ENCODE measurements around the gene U2SURP. TPM values are rescaled to one million over a fixed set of nuclear protein-coding genes. Genes with fewer than 3 reads are reported as not detected.
A peak's percentile ranks its signal among the peaks of the same experiment; 100 is the strongest.
"Not testable (repeated sequence)": the region's sequence is repeated elsewhere in the genome, so short reads cannot be mapped to it uniquely, and the experiment has no call there.

U2SURP gene
- polyA plus RNA-seq, 4 donors: 132 to 160 (median 155) TPM

DNA sequence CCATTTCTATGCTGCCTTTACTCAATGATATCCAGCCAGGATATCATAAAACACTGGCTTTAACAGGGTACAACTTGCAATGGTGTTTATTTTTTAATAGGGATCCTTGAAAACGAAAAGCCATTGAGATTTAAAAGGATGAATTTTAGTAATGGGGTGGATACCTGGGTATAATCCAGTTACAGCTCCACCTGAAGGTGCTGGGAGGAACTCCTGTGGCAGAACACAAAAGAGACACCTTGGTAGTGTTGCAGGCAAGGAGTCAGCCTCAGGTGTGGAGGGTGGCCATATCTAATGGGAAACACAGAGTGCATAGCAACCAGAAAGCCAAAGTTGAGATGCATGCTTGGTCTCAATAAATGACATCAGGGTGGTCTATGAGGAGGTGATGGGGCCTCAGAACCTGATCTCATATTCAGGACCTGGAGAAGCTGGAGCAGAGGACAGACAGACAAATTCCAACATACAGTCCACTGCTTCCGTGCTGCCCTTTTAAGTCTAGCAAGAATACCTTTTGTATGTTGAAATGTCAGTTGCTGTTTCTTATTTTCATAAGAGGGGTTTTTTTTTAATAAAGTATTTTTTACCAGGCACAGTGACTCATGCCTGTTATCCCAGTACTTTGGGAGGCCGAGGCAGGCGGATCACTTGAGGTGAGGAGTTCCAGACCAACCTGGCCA is 25.9 kb upstream of the U2SURP start:
- no peak for DNase-seq (ENCODE audit: low read depth in 4 of 4, low spot score in 3 of 4)

DNA sequence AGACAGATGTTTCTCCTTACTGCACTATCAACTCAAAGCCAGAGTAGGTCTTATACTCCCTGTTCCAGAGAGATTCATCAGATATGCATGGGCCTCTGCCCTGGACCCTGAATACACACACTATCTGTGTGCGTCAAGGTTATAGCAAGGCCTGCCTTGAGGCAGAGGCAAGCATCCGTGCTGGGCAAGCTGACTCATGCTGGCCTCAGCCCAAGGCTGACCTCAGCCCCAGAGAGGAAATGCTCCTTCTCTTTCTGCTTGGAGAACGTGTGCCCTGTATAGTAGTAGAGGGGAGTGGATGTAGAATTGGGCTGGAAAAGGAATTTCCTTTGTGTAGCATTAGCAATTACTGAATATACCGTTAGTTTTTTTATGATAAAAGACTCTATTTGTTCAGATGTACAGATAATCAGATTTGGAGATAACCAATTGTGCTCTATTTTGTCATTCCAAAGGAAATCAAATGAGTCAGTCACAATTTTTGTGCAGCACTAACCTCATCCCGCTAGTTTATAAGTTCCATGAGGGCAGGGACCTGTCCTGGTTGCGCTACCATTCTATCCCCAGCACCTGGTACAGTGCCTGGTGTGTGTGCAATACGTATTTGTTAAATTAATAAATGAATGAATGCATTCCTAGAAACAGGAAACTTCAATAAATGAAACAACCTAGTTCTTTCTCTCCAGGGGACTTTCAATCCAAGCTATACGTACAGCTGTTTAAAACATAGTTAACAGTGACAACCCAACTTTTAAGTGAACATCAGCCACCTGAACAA is 24.6 kb upstream of the U2SURP start:
- DNase-seq (ENCODE audit: low read depth in 4 of 4, low spot score in 3 of 4): no peak

DNA sequence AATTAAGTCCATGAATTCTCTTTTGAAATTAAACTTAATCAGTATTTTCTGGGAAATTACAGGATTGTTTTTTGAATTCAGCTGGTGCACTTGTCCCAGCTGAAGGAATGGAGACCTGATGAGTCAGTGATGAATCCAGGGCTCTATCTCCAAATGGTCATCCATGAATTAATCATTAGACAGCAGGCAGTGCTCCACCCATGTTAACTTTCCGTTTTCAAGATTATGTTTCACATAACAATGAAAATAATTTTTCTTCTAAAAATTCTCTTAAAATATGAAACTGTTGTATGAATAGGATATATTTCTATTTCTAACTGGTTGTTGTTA is 24.0 kb upstream of the U2SURP start:
- DNase-seq (ENCODE audit: low read depth in 4 of 4, low spot score in 3 of 4): no peak

DNA sequence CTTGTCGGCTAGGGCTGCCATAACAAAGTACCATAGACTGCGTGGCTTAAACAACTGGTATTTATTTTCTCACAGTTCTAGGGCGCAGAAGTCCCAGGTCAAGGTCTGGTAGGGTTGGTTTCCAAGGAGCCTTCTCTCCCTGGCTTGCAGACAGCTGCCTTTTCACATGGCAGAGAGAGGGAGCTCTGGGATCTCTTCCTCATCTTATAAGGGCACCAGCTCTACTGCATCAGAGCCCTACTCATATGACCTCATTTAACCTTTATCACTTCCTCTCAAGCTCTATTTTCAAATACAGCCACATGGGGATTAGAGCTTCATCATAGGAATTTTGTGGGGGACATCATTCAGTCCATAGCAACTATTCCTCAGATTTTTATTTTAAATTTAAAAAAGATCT is 20.3 kb upstream of the U2SURP start:
- DNase-seq (ENCODE audit: low read depth in 4 of 4, low spot score in 3 of 4): no peak

GRCh38 chr3:142982038-142982773 is 19.2 kb upstream of the U2SURP start:
- no peak for DNase-seq (ENCODE audit: low read depth in 4 of 4, low spot score in 3 of 4)

- no peak for DNase-seq (ENCODE audit: low read depth in 4 of 4, low spot score in 3 of 4)
These were observed 18.1 kb upstream of the U2SURP start for GRCh38 chr3:142983318-142983717.

- no peak for DNase-seq (ENCODE audit: low read depth in 4 of 4, low spot score in 3 of 4)
These were observed 17.1 kb upstream of the U2SURP start for GRCh38 chr3:142984255-142984654.

DNA sequence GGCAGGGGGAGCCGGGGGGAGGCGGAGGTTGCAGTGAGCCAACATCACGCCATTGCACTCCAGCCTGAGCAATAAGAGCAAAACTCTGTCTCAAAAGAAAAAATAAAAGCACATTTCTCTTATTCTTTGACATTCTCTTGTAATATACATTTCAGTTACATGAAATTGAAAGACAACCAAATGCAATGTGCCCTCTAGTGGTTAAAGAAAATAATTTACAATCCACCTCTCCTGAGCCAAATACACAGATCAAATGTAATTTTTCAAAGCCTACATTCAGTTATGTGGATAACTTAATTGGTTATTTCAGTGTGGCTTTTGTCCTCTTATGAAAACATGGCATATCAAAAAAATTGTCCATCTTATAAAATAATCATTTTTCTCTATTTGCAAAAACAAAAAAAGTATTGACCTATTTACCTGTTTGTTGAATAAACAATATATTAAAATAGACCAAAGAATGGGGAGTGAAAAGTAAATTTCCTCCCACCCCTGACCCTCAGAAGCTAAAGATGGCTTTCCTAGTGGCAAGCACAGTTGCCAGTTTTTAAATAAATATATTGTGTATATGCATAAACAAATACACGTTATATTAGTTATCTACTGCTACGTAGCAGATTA is 14.2 kb upstream of the U2SURP start:
- no peak for DNase-seq (ENCODE audit: low read depth in 4 of 4, low spot score in 3 of 4)

GRCh38 chr3:142987707-142988106 is 13.7 kb upstream of the U2SURP start:
- DNase-seq (ENCODE audit: low read depth in 4 of 4, low spot score in 3 of 4): no peak

DNA sequence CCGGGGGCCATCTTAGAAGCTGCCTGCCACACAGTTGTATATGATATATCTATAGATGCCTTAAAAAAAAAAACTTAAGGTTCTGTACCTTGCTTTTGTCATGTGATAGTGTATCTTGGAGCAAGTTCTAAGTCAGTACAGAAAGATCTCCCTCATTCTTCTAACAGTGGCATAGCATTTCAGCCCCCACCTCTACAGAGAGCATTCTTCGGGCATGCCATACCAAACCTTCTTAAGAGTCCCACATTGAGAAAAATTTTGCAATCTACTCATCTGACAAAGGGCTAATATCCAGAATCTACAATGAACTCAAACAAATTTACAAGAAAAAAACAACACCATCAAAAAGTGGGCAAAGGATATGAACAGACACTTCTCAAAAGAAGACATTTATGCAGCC is 13.1 kb upstream of the U2SURP start:
- DNase-seq (ENCODE audit: low read depth in 4 of 4, low spot score in 3 of 4): not testable (repeated sequence)

- not testable (repeated sequence) for DNase-seq (ENCODE audit: low read depth in 4 of 4, low spot score in 3 of 4)
These were observed 12.5 kb upstream of the U2SURP start for GRCh38 chr3:142988826-142989225.

GRCh38 chr3:142990721-142991120 is 10.6 kb upstream of the U2SURP start:
- DNase-seq (ENCODE audit: low read depth in 4 of 4, low spot score in 3 of 4): no peak

DNA sequence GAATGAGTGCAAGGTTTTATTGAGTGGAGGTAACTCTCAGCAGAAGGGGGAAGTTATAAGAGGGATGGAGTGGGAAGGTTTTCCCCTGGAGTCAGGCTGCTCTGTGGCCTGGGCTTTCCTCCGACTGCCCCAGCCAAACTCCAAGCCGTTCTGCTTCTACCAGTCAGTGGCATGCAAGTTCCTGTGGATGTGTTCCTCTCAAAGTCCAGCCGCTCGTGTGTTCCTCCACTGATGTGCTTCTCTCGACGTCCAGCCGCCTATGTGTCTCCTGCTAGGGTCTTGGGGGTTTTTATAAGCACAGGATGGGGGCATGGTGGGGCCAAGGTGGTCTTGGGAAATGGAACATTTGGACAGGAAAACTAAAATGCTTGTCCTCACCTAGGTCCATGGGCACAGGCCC is 9.0 kb upstream of the U2SURP start:
- DNase-seq (ENCODE audit: low read depth in 4 of 4, low spot score in 3 of 4): no peak

- DNase-seq (ENCODE audit: low read depth in 4 of 4, low spot score in 3 of 4): peak; percentile 31 to 60 (median 48)
These were observed 7.4 kb upstream of the U2SURP start for GRCh38 chr3:142993958-142994442.

- no peak for DNase-seq (ENCODE audit: low read depth in 4 of 4, low spot score in 3 of 4)
These were observed 4.0 kb upstream of the U2SURP start for GRCh38 chr3:142997330-142997729.

- DNase-seq (ENCODE audit: low read depth in 4 of 4, low spot score in 3 of 4): no peak
These were observed 2.9 kb upstream of the U2SURP start for GRCh38 chr3:142998439-142998838.

DNA sequence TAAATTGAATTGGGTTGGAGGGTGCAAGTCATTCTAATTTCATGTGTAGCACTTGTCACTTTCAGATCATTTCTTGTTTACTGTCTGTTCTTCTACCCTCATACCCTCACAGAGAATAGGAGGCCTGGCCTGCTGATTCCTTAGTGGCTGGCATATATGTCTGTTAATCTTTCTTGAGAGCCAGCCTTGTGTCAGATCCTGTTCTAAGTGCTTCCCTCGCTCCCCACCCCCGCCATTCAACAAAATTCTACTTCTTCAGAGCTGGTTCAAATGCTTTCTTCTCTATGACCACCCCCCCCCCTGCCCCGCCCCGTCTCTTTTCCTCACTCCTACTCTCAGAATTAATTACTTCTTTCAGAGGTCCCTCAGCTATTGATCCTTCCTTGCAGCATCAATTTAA is 1.5 kb upstream of the U2SURP start:
- no peak for DNase-seq (ENCODE audit: low read depth in 4 of 4, low spot score in 3 of 4)

DNA sequence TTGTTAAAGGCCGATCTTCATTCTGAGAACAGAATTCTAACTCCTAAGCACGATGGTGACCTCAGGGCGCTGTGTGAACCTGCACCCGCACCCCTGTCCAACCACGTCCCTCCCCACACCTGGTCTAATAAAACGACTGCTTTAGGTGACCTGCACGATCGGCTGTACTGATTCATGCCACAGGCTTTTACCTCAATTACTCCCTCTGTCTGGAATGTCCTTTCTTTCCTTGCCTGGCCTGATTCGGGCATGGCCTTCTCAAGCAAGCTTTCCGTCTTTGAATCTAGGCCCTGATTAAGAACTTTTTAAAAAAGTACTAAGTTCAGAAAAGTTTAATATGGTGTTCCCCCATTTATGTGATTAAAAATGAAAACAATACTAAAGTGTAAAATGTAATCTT is 842 bp upstream of the U2SURP start:
- peak in 1 of 4 donors; percentile 40 for DNase-seq (ENCODE audit: low read depth in 4 of 4, low spot score in 3 of 4)

- no peak for DNase-seq (ENCODE audit: low read depth in 4 of 4, low spot score in 3 of 4)
These were observed 369 bp upstream of the U2SURP start for GRCh38 chr3:143001034-143001368.

GRCh38 chr3:143002083-143002712 is 828 bp downstream of the U2SURP start:
- no peak for DNase-seq (ENCODE audit: low read depth in 4 of 4, low spot score in 3 of 4)

DNA sequence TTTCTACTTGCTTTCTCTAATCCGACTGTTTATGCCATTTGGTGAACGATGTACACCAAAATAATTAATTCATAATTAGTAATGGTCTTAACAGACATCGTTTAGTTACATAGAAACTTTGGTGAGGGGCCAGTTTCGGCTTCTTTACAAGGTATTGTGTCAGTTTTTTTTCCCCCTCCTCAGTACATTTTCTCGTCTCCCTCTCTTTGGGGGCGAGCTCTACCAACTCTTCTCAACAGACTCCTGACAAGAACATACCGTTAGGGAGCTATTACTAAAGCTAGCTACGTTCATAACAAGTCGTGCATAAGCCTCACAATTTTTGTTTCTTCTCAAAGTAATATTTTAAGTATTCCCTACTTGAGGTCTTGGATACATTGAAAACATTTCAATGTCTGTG is 1.4 kb downstream of the U2SURP start:
- DNase-seq (ENCODE audit: low read depth in 4 of 4, low spot score in 3 of 4): no peak
